SK-N-SH treated with all-trans-retinoic acid at 6 μM for 48 hours (cell line): ENCODE data around the gene LTBP1.

Source experiments
- ATAC-seq: fragments of 200-7000 bp; cut with Tn5 transposase; 3 replicates; pipeline ENCODE4 v1.9.1; 2020; ENCODE audit warnings: mild to moderate bottlenecking, moderate library complexity
- ARNTL ChIP-seq: fragments of 450-650 bp; formaldehyde crosslinking; IDR thresholded peaks from 2 replicates; pipeline ENCODE4 v1.5.0; 2020; ENCODE audit warnings: low read depth, mild to moderate bottlenecking, moderate library complexity, borderline replicate concordance
- BACH2 ChIP-seq: fragments of 250-450 bp; sonication (Bioruptor Pico); IDR thresholded peaks from 2 replicates; pipeline ENCODE4 v1.9.0; 2021; ENCODE audit warnings: mild to moderate bottlenecking, borderline replicate concordance
- CSDC2 ChIP-seq: fragments of 250-450 bp; sonication (Bioruptor Pico); IDR thresholded peaks from 2 replicates; pipeline ENCODE4 v1.5.0; 2020; ENCODE audit warnings: mild to moderate bottlenecking, moderate library complexity
- ESRRG ChIP-seq: fragments of 250-450 bp; sonication (Bioruptor Pico); IDR thresholded peaks from 2 replicates; pipeline ENCODE4 v1.6.1; 2021; ENCODE audit warnings: mild to moderate bottlenecking
- ISL1 ChIP-seq: fragments of 250-450 bp; sonication (Bioruptor Pico); IDR thresholded peaks from 2 replicates; pipeline ENCODE4 v2.1.2; 2022; ENCODE audit warnings: mild to moderate bottlenecking, moderate library complexity
- OSR1 ChIP-seq: fragments of 250-450 bp; sonication (Bioruptor Pico); IDR thresholded peaks from 2 replicates; pipeline ENCODE4 v1.8.0; 2022; ENCODE audit warnings: moderate library complexity, mild to moderate bottlenecking, inconsistent platforms
- PPARA ChIP-seq: fragments of 250-450 bp; sonication (Bioruptor Pico); IDR thresholded peaks from 2 replicates; pipeline ENCODE4 v1.5.0; 2020; ENCODE audit warnings: mild to moderate bottlenecking, borderline replicate concordance
- RARB ChIP-seq: fragments of 250-450 bp; sonication (Bioruptor Pico); IDR thresholded peaks from 2 replicates; pipeline ENCODE4 v1.8.0; 2021; ENCODE audit warnings: mild to moderate bottlenecking, moderate library complexity
- SNAI2 ChIP-seq: fragments of 250-450 bp; sonication (Bioruptor Pico); IDR thresholded peaks from 2 replicates; pipeline ENCODE4 v1.5.0; 2020; ENCODE audit warnings: mild to moderate bottlenecking, moderate library complexity
- TCF4 ChIP-seq: fragments of 250-450 bp; sonication (Bioruptor Pico); IDR thresholded peaks from 2 replicates; pipeline ENCODE4 v1.8.0; 2021; ENCODE audit warnings: mild to moderate bottlenecking, moderate library complexity, borderline replicate concordance
- ZC3H10 ChIP-seq: fragments of 250-450 bp; sonication (Bioruptor Pico); IDR thresholded peaks from 2 replicates; pipeline ENCODE4 v1.5.1; 2021; ENCODE audit warnings: mild to moderate bottlenecking, moderate library complexity
- ZFP3 ChIP-seq: fragments of 250-450 bp; sonication (Bioruptor Pico); IDR thresholded peaks from 2 replicates; pipeline ENCODE4 v1.5.0; 2020; ENCODE audit warnings: mild to moderate bottlenecking, moderate library complexity
- ZFP30 ChIP-seq: fragments of 450-650 bp; formaldehyde crosslinking; IDR thresholded peaks from 2 replicates; pipeline ENCODE4 v1.5.0; 2022; ENCODE audit warnings: mild to moderate bottlenecking, moderate library complexity
- TF ChIP-seq, protein P1 (sequence below): fragments of 250-450 bp; sonication (Bioruptor Pico); IDR thresholded peaks from 2 replicates; pipeline ENCODE4 v1.8.0; 2021; ENCODE audit warnings: low read depth, mild to moderate bottlenecking, moderate library complexity, borderline replicate concordance
- TF ChIP-seq, protein P2 (sequence below): fragments of 250-450 bp; sonication (Bioruptor Pico); IDR thresholded peaks from 2 replicates; pipeline ENCODE4 v1.8.0; 2020; ENCODE audit warnings: mild to moderate bottlenecking, moderate library complexity, borderline replicate concordance
- TF ChIP-seq, protein P3 (sequence below): fragments of 250-450 bp; sonication (Bioruptor Pico); IDR thresholded peaks from 2 replicates; pipeline ENCODE4 v1.5.1; 2020; ENCODE audit warnings: low read depth, mild to moderate bottlenecking, moderate library complexity
- TF ChIP-seq, protein P4 (sequence below): fragments of 250-450 bp; sonication (Bioruptor Pico); IDR thresholded peaks from 2 replicates; pipeline ENCODE4 v1.5.1; 2021; ENCODE audit warnings: mild to moderate bottlenecking, moderate library complexity
- TF ChIP-seq, protein P5 (sequence below): fragments of 250-450 bp; sonication (Bioruptor Pico); IDR thresholded peaks from 2 replicates; pipeline ENCODE4 v1.5.0; 2020; ENCODE audit warnings: mild to moderate bottlenecking, moderate library complexity

Gene LTBP1

DNA sequence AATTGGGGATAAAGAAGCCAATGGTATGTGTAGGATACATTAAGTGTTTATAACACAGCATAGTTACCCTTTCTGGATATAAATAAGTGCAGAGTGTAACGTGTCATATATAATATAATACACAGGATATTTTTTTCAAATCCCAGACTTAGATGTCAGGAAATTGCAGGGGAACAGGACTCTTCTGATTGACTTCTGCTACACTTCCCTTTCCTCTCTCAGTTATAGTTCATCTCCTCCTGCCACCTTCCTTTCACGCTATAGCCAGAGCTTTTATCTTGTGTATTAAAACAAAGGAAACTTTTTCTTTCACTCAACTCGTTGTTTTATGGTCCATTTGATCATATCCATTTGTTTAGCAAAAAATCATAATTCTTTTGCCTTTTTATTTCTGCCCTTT is 371.7 kb downstream of the LTBP1 start (continued):
- TF ChIP-seq, protein P1, sequence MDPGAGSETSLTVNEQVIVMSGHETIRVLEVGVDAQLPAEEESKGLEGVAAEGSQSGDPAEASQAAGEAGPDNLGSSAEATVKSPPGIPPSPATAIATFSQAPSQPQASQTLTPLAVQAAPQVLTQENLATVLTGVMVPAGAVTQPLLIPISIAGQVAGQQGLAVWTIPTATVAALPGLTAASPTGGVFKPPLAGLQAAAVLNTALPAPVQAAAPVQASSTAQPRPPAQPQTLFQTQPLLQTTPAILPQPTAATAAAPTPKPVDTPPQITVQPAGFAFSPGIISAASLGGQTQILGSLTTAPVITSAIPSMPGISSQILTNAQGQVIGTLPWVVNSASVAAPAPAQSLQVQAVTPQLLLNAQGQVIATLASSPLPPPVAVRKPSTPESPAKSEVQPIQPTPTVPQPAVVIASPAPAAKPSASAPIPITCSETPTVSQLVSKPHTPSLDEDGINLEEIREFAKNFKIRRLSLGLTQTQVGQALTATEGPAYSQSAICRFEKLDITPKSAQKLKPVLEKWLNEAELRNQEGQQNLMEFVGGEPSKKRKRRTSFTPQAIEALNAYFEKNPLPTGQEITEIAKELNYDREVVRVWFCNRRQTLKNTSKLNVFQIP (CRISPR knock-in tag): no peak
- TF ChIP-seq, protein P2, sequence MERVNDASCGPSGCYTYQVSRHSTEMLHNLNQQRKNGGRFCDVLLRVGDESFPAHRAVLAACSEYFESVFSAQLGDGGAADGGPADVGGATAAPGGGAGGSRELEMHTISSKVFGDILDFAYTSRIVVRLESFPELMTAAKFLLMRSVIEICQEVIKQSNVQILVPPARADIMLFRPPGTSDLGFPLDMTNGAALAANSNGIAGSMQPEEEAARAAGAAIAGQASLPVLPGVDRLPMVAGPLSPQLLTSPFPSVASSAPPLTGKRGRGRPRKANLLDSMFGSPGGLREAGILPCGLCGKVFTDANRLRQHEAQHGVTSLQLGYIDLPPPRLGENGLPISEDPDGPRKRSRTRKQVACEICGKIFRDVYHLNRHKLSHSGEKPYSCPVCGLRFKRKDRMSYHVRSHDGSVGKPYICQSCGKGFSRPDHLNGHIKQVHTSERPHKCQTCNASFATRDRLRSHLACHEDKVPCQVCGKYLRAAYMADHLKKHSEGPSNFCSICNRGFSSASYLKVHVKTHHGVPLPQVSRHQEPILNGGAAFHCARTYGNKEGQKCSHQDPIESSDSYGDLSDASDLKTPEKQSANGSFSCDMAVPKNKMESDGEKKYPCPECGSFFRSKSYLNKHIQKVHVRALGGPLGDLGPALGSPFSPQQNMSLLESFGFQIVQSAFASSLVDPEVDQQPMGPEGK: no peak
- TF ChIP-seq ZC3H10 (CRISPR knock-in tag) (no peak), ARNTL (CRISPR knock-in tag) (no peak)
- TF ChIP-seq, all 23 proteins: peak for 0

DNA sequence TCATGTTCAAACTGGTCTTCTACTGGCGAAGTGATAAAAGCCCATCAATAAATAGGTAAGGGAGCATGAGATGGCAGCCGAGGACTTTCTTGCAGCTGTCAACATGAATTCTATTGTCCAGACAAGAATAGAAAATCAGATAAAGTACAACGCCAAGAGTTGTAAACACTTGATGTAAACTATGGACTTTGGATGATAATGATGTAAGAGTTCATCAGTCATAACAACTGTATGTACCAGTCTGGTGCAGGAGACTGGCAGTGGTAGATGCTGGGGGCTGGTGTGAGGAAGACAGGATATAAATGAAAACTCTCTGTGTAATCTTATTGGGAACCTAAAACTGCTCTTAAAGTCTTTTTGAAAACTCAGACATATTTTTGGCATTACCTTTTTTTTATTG is 373.8 kb downstream of the LTBP1 start:
- ATAC-seq: peak; percentile 5; the same call in 1 of the 3 replicates
- TF ChIP-seq ESRRG (CRISPR knock-in tag): no peak
- TF ChIP-seq, protein P3, sequence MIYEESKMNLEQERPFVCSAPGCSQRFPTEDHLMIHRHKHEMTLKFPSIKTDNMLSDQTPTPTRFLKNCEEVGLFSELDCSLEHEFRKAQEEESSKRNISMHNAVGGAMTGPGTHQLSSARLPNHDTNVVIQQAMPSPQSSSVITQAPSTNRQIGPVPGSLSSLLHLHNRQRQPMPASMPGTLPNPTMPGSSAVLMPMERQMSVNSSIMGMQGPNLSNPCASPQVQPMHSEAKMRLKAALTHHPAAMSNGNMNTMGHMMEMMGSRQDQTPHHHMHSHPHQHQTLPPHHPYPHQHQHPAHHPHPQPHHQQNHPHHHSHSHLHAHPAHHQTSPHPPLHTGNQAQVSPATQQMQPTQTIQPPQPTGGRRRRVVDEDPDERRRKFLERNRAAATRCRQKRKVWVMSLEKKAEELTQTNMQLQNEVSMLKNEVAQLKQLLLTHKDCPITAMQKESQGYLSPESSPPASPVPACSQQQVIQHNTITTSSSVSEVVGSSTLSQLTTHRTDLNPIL (CRISPR knock-in tag): no peak
- no peak for TF ChIP-seq RARB (CRISPR knock-in tag)
- TF ChIP-seq, protein P2: no peak
- TF ChIP-seq, protein P4, sequence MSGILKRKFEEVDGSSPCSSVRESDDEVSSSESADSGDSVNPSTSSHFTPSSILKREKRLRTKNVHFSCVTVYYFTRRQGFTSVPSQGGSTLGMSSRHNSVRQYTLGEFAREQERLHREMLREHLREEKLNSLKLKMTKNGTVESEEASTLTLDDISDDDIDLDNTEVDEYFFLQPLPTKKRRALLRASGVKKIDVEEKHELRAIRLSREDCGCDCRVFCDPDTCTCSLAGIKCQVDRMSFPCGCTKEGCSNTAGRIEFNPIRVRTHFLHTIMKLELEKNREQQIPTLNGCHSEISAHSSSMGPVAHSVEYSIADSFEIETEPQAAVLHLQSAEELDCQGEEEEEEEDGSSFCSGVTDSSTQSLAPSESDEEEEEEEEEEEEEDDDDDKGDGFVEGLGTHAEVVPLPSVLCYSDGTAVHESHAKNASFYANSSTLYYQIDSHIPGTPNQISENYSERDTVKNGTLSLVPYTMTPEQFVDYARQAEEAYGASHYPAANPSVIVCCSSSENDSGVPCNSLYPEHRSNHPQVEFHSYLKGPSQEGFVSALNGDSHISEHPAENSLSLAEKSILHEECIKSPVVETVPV (CRISPR knock-in tag): no peak
- no peak for TF ChIP-seq TCF4
- TF ChIP-seq BACH2: no peak
- no peak for TF ChIP-seq OSR1 (CRISPR knock-in tag)
- no peak for TF ChIP-seq ZFP30 (CRISPR knock-in tag)
- no peak for TF ChIP-seq ISL1 (CRISPR knock-in tag)
- TF ChIP-seq, protein P5, sequence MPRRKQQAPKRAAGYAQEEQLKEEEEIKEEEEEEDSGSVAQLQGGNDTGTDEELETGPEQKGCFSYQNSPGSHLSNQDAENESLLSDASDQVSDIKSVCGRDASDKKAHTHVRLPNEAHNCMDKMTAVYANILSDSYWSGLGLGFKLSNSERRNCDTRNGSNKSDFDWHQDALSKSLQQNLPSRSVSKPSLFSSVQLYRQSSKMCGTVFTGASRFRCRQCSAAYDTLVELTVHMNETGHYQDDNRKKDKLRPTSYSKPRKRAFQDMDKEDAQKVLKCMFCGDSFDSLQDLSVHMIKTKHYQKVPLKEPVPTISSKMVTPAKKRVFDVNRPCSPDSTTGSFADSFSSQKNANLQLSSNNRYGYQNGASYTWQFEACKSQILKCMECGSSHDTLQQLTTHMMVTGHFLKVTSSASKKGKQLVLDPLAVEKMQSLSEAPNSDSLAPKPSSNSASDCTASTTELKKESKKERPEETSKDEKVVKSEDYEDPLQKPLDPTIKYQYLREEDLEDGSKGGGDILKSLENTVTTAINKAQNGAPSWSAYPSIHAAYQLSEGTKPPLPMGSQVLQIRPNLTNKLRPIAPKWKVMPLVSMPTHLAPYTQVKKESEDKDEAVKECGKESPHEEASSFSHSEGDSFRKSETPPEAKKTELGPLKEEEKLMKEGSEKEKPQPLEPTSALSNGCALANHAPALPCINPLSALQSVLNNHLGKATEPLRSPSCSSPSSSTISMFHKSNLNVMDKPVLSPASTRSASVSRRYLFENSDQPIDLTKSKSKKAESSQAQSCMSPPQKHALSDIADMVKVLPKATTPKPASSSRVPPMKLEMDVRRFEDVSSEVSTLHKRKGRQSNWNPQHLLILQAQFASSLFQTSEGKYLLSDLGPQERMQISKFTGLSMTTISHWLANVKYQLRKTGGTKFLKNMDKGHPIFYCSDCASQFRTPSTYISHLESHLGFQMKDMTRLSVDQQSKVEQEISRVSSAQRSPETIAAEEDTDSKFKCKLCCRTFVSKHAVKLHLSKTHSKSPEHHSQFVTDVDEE (CRISPR knock-in tag): no peak
- TF ChIP-seq, protein P1 (CRISPR knock-in tag): no peak
- no peak for TF ChIP-seq ARNTL (CRISPR knock-in tag)
- no peak for TF ChIP-seq SNAI2 (CRISPR knock-in tag)

DNA sequence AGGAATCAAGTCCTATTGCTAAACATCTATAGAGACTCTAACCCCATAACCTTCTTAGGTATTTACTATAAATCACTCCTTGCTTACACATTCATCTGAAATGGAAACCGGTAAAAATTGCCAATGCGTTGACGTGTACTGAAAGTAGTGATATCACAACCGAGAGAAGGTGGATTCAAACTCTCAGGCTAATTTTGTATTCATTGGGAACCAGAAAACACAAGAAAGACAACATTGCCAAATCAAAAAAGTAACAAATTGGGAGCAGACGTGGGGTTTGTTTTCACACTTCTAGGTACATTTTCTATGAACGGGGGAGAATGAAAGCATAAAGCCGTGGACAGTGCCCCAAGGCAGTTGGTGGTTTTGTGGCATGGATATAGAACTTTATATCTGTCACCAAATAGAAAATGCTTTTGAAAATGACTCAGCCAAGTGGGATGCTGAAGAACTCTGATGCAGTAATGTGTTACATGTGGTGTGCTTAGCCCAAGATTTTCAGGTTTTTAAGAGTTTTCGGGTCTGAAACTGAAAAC is 374.6 kb downstream of the LTBP1 start:
- ATAC-seq: peak; percentile 88
- no peak for TF ChIP-seq TCF4
- no peak for TF ChIP-seq PPARA (CRISPR knock-in tag)
- TF ChIP-seq ZFP3: no peak
- no peak for TF ChIP-seq ARNTL (CRISPR knock-in tag)
- no peak for TF ChIP-seq RARB (CRISPR knock-in tag)
- no peak for TF ChIP-seq CSDC2 (CRISPR knock-in tag)
- TF ChIP-seq, all 23 proteins: peak for 0
